Stimulated activated CD4-positive, alpha-beta T cell treated with anti-CD3 and anti-CD28 coated beads, Interleukin-2, amount 100 ng/mL, for 48 hours (primary cell): ENCODE results near the gene ADAMTS17.

Experiments
- DNase-seq, 2 donors: peaks; one replicate each; pipeline ENCODE4 v3.0.0-alpha.2; 2020

ADAMTS17 gene

GRCh38 chr15:100002787-100003536 is 338.8 kb downstream of the ADAMTS17 start:
- no peak for DNase-seq

- DNase-seq, result no peak
These were observed 339.6 kb downstream of the ADAMTS17 start for GRCh38 chr15:100002086-100002620.

- DNase-seq, result peak; percentile 13 to 15
These were observed 340.4 kb downstream of the ADAMTS17 start for GRCh38 chr15:100001405-100001804.

- DNase-seq, result no peak
These were observed 342.3 kb downstream of the ADAMTS17 start for GRCh38 chr15:99999282-100000070.

GRCh38 chr15:99998661-99999101 is 343.1 kb downstream of the ADAMTS17 start:
- DNase-seq, result no peak

- no peak for DNase-seq
These were observed 344.6 kb downstream of the ADAMTS17 start for GRCh38 chr15:99997112-99997651.

- no peak for DNase-seq
These were observed 345.1 kb downstream of the ADAMTS17 start for GRCh38 chr15:99996660-99997059.

GRCh38 chr15:99995543-99995942 is 346.2 kb downstream of the ADAMTS17 start:
- DNase-seq, result no peak

- DNase-seq, result no peak
These were observed 346.9 kb downstream of the ADAMTS17 start for GRCh38 chr15:99994849-99995248.

- DNase-seq, result no peak
These were observed 348.1 kb downstream of the ADAMTS17 start for GRCh38 chr15:99993681-99994131.

GRCh38 chr15:99993262-99993661 is 348.5 kb downstream of the ADAMTS17 start:
- no peak for DNase-seq

GRCh38 chr15:99992611-99993231 is 349.1 kb downstream of the ADAMTS17 start:
- DNase-seq, result no peak

GRCh38 chr15:99989095-99989494 is 352.7 kb downstream of the ADAMTS17 start:
- no peak for DNase-seq

GRCh38 chr15:99987701-99988100 is 354.1 kb downstream of the ADAMTS17 start:
- no peak for DNase-seq

GRCh38 chr15:99987119-99987506 is 354.7 kb downstream of the ADAMTS17 start:
- DNase-seq, result no peak

- no peak for DNase-seq
These were observed 355.3 kb downstream of the ADAMTS17 start for GRCh38 chr15:99986297-99987118.

GRCh38 chr15:99985878-99986277 is 355.9 kb downstream of the ADAMTS17 start:
- no peak for DNase-seq

GRCh38 chr15:99984491-99985243 is 357.1 kb downstream of the ADAMTS17 start:
- DNase-seq, result no peak

- no peak for DNase-seq
These were observed 357.9 kb downstream of the ADAMTS17 start for GRCh38 chr15:99983886-99984286.

- DNase-seq, result no peak
These were observed 358.4 kb downstream of the ADAMTS17 start for GRCh38 chr15:99983171-99983885.

GRCh38 chr15:99982662-99983061 is 359.1 kb downstream of the ADAMTS17 start:
- DNase-seq, result no peak
